ENCODE results near the gene NCOA6.
A peak's percentile ranks its signal among the peaks of the same experiment; 100 is the strongest.

NCOA6 gene

GRCh38 chr20:34706912-34707784, 118.3 kb downstream of the NCOA6 start:
- ChIA-PET POLR2A (interaction anchor here (0.6 to 1.2 kb wide), 2 partner anchors 32 to 402 kb away, joined by 3 to 4 read pairs; no protein-coding TSS in a partner anchor), CTCF (interaction anchor here (0.7 to 4.3 kb wide), 14 partner anchors 13 to 170 kb away, joined by 3 to 27 read pairs (median 4); no protein-coding TSS in a partner anchor)
- no peaks in the 10 kb centered on the region for H3K36me3 ChIP-seq (ENCODE audit: control insufficient read depth in 4 of 4, insufficient read depth in 4 of 4, low read length in 3 of 4)
- peaks cover 0 to 11% (median 10%) of the 10 kb centered on the region in 5 experiments for H3K27me3 ChIP-seq (replicated peaks in 2 of 5; ENCODE audit: control insufficient read depth in 4 of 5, insufficient read depth in 5 of 5, low read length in 4 of 5)
- no peak overlapping the region for H3K4me3 ChIP-seq (ENCODE audit: control insufficient read depth in 1 of 7, extremely low read depth in 1 of 7, insufficient read depth in 4 of 7, low read depth in 2 of 7, low read length in 6 of 7)
- peaks cover 0 to 35% (median 31%) of the 10 kb centered on the region in 4 experiments for H3K4me1 ChIP-seq (ENCODE audit: control extremely low read depth in 1 of 4, control insufficient read depth in 4 of 4, insufficient read depth in 4 of 4, low read length in 3 of 4)
- H3K9me3 ChIP-seq (ENCODE audit: control extremely low read depth in 1 of 5, control insufficient read depth in 4 of 5, insufficient read depth in 2 of 5, low read depth in 1 of 5, low read length in 4 of 5), result no peaks in the 10 kb centered on the region
- H3K27ac ChIP-seq (ENCODE audit: insufficient read depth in 1 of 2, low read depth in 1 of 2, low read length in 2 of 2, poor library complexity in 1 of 2, severe bottlenecking in 2 of 2), result no peak overlapping the region
- DNase-seq, result no peak
- WGBS (ENCODE audit: insufficient coverage), result 100% methylated on average over 2 of the region's 3 CpGs

GRCh38 chr20:34706302-34706875, 119.1 kb downstream of the NCOA6 start:
- Histone ChIP-seq H3K27me3 (replicated peaks in 2 of 5; ENCODE audit: control insufficient read depth in 4 of 5, insufficient read depth in 5 of 5, low read length in 4 of 5) (peaks cover 0 to 18% (median 12%) of the 10 kb centered on the region in 5 experiments), H3K4me1 (ENCODE audit: control extremely low read depth in 1 of 4, control insufficient read depth in 4 of 4, insufficient read depth in 4 of 4, low read length in 3 of 4) (peaks cover 0 to 35% (median 31%) of the 10 kb centered on the region in 4 experiments), H3K4me3 (ENCODE audit: control insufficient read depth in 1 of 7, extremely low read depth in 1 of 7, insufficient read depth in 4 of 7, low read depth in 2 of 7, low read length in 6 of 7) (no peak overlapping the region), H3K36me3 (ENCODE audit: control insufficient read depth in 4 of 4, insufficient read depth in 4 of 4, low read length in 3 of 4) (no peaks in the 10 kb centered on the region), H3K27ac (ENCODE audit: insufficient read depth in 1 of 2, low read depth in 1 of 2, low read length in 2 of 2, poor library complexity in 1 of 2, severe bottlenecking in 2 of 2) (no peak overlapping the region), H3K9me3 (ENCODE audit: control extremely low read depth in 1 of 5, control insufficient read depth in 4 of 5, insufficient read depth in 2 of 5, low read depth in 1 of 5, low read length in 4 of 5) (no peaks in the 10 kb centered on the region)
- DNase-seq, result no peak
- WGBS (ENCODE audit: insufficient coverage), result no CpG with 5 or more reads among the region's 1 CpG
- ChIA-PET CTCF (interaction anchor here (0.9 to 4.3 kb wide), 8 partner anchors 8 to 393 kb away, joined by 3 to 27 read pairs (median 4); no protein-coding TSS in a partner anchor), POLR2A (no interaction called here)

DNA sequence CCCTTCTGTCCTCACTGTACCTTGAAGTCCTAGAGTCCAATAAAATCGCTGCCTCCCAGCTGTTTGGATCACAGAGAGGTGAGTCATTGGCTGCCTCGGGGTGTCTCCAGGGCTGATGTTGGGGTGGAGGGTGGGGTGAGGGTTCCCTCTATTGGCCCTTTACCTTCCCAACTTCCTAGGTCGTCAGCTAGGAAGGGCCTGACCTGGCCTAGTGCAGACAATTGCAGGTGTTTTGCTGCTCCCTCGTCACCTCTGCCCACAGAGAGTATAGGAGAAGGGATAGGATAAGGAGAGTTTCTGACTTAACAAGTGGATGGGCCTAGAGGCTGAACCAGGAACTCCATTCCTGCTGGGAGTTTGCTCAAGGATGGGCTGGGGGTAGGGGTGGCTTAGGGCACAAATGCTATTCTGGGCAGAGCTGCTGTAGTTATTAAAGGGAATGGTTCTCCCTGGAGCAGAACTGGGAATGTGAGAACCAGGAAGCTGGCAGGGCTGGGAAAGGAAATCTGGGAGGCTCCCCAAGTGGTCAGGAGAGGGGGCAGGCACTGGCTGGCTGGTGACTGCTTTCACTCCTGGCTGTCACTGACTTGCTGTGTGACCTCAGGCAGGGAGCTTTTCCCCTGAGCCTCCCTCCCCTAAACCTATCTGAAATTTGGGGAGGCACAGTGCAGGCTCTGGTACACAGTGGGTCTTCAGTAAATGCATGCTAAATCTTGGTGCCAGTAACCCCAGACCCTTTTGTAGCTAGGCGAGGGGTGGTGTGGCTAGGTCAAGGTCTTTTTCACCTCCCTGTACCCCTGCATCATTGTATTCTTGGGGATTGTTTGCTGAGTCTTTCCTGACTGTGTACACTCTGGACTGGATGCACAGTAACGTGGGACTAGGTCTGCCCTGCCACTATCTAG, 119.8 kb downstream of the NCOA6 start:
- Histone ChIP-seq H3K27me3 (replicated peaks in 2 of 5; ENCODE audit: control insufficient read depth in 4 of 5, insufficient read depth in 5 of 5, low read length in 4 of 5) (peaks cover 0 to 16% (median 12%) of the 10 kb centered on the region in 5 experiments), H3K36me3 (ENCODE audit: control insufficient read depth in 4 of 4, insufficient read depth in 4 of 4, low read length in 3 of 4) (no peaks in the 10 kb centered on the region), H3K27ac (ENCODE audit: insufficient read depth in 1 of 2, low read depth in 1 of 2, low read length in 2 of 2, poor library complexity in 1 of 2, severe bottlenecking in 2 of 2) (no peak overlapping the region), H3K4me3 (ENCODE audit: control insufficient read depth in 1 of 7, extremely low read depth in 1 of 7, insufficient read depth in 4 of 7, low read depth in 2 of 7, low read length in 6 of 7) (peak overlapping the region in 1 of 7 experiments; percentile 78), H3K4me1 (ENCODE audit: control extremely low read depth in 1 of 4, control insufficient read depth in 4 of 4, insufficient read depth in 4 of 4, low read length in 3 of 4) (peaks cover 0 to 32% (median 28%) of the 10 kb centered on the region in 4 experiments), H3K9me3 (ENCODE audit: control extremely low read depth in 1 of 5, control insufficient read depth in 4 of 5, insufficient read depth in 2 of 5, low read depth in 1 of 5, low read length in 4 of 5) (no peaks in the 10 kb centered on the region)
- DNase-seq, result peak in 2 of 3 donors; percentile 34 to 38
- POLR2A ChIA-PET, result interaction anchor here (0.5 to 1.8 kb wide), 4 partner anchors 9 to 185 kb away, joined by 3 to 5 read pairs (median 4); no protein-coding TSS in a partner anchor
- CTCF ChIA-PET, result interaction anchor here (0.9 to 4.3 kb wide), 8 partner anchors 9 to 393 kb away, joined by 3 to 27 read pairs (median 4); no protein-coding TSS in a partner anchor
- 75% methylated on average over 2 of the region's 6 CpGs for WGBS (ENCODE audit: insufficient coverage)

DNA sequence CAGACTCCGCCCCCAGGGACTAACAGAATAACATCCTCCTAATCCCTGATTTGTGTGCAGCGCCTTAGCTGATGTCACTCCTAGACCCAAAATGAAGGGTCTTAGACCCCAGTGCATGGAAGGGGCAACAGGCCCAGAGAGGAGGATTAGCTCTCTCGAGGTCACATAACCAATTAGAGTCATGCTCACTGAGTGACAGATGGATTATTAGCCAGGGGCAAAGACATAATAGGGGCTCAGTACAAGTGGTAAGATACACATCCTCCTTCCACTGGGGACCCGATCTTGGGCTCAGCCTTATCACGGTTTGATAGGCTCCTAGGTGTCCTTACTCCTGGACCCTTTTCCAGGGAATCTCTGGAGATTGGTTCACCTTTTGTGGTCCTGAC, 120.4 kb downstream of the NCOA6 start:
- peak overlapping the region; percentile 54 to 95 (median 78) for H3K4me3 ChIP-seq (ENCODE audit: control insufficient read depth in 1 of 7, extremely low read depth in 1 of 7, insufficient read depth in 4 of 7, low read depth in 2 of 7, low read length in 6 of 7)
- H3K36me3 ChIP-seq (ENCODE audit: control insufficient read depth in 4 of 4, insufficient read depth in 4 of 4, low read length in 3 of 4), result no peaks in the 10 kb centered on the region
- 78% methylated on average over 4 of the region's 5 CpGs for WGBS (ENCODE audit: insufficient coverage)
- ChIA-PET CTCF (interaction anchor here (1.4 to 4.3 kb wide), 4 partner anchors 12 to 168 kb away, joined by 4 to 27 read pairs (median 15); no protein-coding TSS in a partner anchor), POLR2A (interaction anchor here (0.5 to 1.8 kb wide), 4 partner anchors 9 to 184 kb away, joined by 3 to 5 read pairs (median 4); no protein-coding TSS in a partner anchor)
- H3K9me3 ChIP-seq (ENCODE audit: control extremely low read depth in 1 of 5, control insufficient read depth in 4 of 5, insufficient read depth in 2 of 5, low read depth in 1 of 5, low read length in 4 of 5), result no peaks in the 10 kb centered on the region
- H3K4me1 ChIP-seq (ENCODE audit: control extremely low read depth in 1 of 4, control insufficient read depth in 4 of 4, insufficient read depth in 4 of 4, low read length in 3 of 4), result peaks cover 0 to 25% (median 22%) of the 10 kb centered on the region in 4 experiments
- H3K27ac ChIP-seq (ENCODE audit: insufficient read depth in 1 of 2, low read depth in 1 of 2, low read length in 2 of 2, poor library complexity in 1 of 2, severe bottlenecking in 2 of 2), result peak overlapping the region in 1 of 2 experiments; percentile 86
- peaks cover 0 to 12% (median 11%) of the 10 kb centered on the region in 5 experiments for H3K27me3 ChIP-seq (replicated peaks in 2 of 5; ENCODE audit: control insufficient read depth in 4 of 5, insufficient read depth in 5 of 5, low read length in 4 of 5)
- DNase-seq, result no peak

DNA sequence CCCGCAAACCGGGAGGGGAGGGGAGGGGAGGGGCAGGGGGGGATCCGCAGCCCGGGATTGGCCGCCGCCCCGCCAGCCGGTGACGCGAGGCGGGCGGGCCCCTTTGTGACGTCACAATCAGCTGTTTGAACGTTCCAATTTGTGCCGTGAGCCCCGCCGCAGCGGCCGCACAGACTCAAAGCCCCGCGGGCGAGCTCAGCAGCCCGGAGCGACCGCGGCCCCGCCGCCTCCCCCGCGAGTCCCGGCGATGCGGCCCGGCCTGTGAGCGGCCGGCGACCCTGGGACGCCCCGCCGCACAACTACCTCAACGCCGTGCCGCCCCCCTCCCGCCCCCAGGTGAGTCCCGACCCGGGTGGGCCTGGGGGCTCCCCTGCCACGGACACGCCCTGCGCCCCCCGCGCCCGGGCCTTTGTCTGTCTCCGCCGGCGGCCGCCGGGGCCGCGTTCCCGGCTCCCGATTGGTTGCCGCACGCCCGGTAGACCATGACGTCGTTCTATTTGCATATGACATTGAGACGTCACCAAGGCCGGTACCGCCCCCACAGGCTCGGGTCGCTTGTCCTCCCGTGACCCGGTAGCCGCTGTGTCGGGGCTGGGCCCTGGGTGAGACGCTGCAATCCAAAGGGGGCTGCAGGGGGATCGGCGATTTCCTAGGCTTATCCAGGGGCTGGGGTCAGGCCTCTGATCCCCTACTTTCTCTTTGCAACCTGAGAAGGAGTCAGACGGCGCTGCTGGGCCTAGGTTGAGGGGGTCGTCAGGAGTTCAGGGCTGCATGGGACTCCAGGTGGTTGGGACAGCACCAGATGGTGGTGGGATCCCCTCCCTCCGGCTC, 121.1 kb downstream of the NCOA6 start, which contains the start of gene TP53INP2:
Gene TP53INP2, plus strand, starts transcription at position 168 of the 831 bp plus-strand sequence. CDS start 4,396 bp downstream, outside the sequence.
- Histone ChIP-seq H3K36me3 (ENCODE audit: control insufficient read depth in 4 of 4, insufficient read depth in 4 of 4, low read length in 3 of 4) (no peaks in the 10 kb centered on the region), H3K27me3 (replicated peaks in 2 of 5; ENCODE audit: control insufficient read depth in 4 of 5, insufficient read depth in 5 of 5, low read length in 4 of 5) (peaks cover 0 to 12% (median 11%) of the 10 kb centered on the region in 5 experiments), H3K27ac (ENCODE audit: insufficient read depth in 1 of 2, low read depth in 1 of 2, low read length in 2 of 2, poor library complexity in 1 of 2, severe bottlenecking in 2 of 2) (peak within 1 kb of the TSS; percentile 54 to 86), H3K4me3 (ENCODE audit: control insufficient read depth in 1 of 7, extremely low read depth in 1 of 7, insufficient read depth in 4 of 7, low read depth in 2 of 7, low read length in 6 of 7) (peak within 1 kb of the TSS; percentile 54 to 95 (median 78)), H3K4me1 (ENCODE audit: control extremely low read depth in 1 of 4, control insufficient read depth in 4 of 4, insufficient read depth in 4 of 4, low read length in 3 of 4) (peaks cover 0 to 23% (median 18%) of the 10 kb centered on the region in 4 experiments), H3K9me3 (ENCODE audit: control extremely low read depth in 1 of 5, control insufficient read depth in 4 of 5, insufficient read depth in 2 of 5, low read depth in 1 of 5, low read length in 4 of 5) (no peaks in the 10 kb centered on the region)
- peak; percentile 94 for DNase-seq
- 2% methylated on average over 51 of the region's 82 CpGs for WGBS (ENCODE audit: insufficient coverage)
- ChIA-PET POLR2A (interaction anchor here (0.5 to 1.8 kb wide), 7 partner anchors 10 to 184 kb away, joined by 3 to 9 read pairs (median 4); partner anchors contain the start of gene PIGU), CTCF (interaction anchor here (0.6 to 4.3 kb wide), 5 partner anchors 142 to 396 kb away, joined by 3 to 27 read pairs (median 3); no protein-coding TSS in a partner anchor)
